NCI-H1048 (cell line): ENCODE data around the gene HSBP1.
A peak's percentile ranks its signal among the peaks of the same experiment; 100 is the strongest.

ENCODE experiments used
- DNase-seq: peaks from one replicate; lab custom pipeline; 2025; lab: John Stamatoyannopoulos, UW

Gene HSBP1

DNA sequence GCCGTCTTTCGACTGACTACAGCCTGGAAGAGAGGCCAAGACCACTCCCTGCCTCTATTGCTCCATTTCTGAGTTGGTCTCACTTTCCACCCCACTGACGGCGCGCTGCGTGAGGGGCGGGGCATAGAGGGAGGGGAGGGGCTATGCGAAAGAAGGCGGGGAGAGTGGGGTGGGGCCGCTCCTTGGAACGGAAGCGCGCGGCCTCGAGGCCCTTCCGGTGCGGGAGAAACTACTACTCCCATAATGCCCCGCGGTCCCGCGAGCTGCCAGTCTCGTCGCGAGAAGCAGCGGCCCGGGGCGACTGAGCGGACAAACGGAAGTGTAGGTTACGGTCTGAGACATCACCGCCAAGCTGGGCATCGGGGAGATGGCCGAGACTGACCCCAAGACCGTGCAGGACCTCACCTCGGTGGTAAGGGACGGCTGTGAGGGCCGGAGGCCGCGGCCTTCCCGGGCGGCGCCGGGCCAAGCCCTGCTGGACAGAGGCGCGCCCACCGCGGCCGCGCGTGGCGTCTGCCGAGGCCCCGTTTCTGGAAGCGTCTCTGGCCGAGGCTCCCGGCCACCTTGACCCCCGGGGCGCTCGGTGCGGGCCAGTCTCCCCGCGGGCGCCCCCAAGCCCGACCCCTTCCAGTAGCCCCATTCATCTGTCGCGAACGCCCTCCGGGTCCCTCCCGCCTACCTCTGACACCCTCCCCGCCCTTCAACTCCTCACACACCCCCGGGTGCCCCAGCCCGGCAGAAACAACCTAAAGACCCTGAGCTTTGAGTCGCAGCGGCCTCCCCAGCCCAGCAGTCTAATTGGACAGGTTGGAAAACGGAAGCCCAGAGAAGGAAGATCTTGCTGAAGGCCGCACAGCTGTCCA, at the start of gene HSBP1:
Gene HSBP1 (plus strand): TSS at position 269 of the 863 bp plus-strand sequence. CDS start 99 bp downstream, at position 368.
- DNase-seq, result peak; percentile 57

DNA sequence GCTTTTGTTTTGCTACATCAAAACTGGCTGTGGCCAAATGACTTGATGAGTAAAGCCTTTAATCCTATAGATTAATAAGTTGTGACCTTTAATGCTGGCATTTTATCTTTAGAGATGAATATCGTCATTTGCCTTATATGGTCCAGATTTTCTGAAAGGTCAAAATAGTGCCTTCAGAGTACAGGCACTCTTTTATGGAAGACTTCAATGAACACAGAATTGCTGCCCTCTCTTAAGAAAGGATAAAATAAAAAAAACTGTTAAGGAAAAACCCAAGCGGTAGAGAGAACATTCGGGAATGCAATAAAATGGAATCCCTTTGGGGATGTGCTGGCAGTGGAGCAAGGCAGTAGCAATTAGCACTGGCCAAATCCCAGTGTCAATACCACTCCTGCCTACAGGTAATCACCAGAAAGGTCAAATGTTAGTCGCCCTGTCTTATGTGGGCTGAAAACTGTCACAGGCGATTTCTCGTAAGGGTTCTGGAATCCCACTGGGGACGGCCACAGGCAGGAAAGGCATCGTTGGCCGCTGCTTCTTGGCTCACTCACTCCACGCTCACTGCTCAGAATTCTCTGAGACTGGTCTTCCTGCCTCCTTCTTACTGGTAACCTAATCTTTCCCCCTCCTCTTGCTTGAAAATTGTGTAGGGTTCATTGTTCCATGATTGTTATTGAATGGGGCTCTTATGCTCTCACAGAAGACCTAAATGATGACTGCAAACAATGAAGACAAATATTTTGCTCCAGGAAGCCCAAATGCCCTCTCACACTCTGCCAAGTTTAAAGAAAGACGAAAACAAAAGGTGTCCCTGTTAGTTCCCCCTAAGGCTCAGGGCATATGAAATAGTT, 45.4 kb upstream of the HSBP1 start:
- DNase-seq, result no peak

DNA sequence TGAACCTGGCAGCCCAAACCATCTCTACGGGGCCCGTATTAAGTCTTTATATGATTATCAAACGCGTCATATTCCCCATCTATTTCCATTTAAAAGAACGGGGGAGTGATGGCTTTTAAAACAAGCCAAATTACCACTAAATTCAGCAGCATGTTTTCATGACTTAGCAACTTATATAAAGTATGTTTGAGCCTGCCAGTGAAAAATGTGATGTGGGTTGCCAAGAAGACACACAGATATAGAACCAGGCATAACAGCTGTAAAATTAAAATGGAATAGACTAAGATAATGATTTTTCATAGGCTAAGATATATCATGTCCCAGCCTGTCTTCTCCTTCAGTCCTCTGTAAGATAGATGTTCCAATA, 44.8 kb upstream of the HSBP1 start:
- no peak for DNase-seq

DNA sequence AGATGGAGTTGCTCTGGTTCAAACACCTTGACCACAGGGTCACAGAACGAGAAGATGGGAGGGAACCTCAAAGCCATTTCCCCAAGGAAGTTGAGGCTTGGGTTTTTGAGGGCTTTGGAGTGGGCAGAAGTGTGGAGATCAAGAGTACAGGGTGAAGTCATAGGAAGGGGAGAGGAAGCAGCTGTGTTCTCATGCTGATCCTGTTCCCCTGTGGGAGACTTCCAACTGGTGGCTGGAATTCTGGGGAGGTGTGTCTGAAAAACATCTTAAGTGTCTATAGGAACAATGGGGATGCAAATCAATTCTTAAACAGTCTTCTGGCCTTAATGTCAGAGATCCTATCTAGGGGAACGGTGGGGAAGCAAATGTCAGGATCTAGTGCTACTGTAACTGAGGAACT, 38.8 kb upstream of the HSBP1 start:
- no peak for DNase-seq

DNA sequence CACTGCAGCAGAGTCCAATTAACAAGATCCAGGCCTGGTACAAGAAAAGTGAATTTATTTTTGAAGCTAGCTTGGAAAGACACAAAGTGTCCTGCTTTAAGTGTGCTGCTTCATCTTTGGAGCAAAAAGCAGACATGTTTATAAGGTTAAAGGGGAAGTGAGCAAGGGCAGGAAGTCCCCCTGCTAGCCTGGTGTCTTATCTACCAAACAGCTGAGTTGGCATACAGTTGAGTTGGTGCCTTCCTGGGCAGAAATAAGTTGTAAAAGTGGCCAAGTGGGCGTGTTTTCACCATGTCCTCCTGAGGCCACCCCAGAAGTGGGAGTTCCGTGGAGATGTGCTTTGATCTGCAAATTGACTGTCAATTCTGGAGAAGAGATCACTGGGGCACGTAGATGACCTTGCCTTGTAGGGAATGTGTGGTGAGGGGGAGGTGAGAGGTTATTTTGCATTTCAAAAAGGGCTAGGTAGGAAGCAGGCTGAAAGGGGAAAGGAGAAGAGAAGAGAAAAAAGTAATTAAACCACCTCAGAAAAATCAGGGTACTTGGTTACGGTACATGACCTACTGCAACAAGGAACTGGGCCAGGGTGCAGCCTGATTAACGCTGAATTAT, 38.3 kb upstream of the HSBP1 start:
- DNase-seq, result no peak

DNA sequence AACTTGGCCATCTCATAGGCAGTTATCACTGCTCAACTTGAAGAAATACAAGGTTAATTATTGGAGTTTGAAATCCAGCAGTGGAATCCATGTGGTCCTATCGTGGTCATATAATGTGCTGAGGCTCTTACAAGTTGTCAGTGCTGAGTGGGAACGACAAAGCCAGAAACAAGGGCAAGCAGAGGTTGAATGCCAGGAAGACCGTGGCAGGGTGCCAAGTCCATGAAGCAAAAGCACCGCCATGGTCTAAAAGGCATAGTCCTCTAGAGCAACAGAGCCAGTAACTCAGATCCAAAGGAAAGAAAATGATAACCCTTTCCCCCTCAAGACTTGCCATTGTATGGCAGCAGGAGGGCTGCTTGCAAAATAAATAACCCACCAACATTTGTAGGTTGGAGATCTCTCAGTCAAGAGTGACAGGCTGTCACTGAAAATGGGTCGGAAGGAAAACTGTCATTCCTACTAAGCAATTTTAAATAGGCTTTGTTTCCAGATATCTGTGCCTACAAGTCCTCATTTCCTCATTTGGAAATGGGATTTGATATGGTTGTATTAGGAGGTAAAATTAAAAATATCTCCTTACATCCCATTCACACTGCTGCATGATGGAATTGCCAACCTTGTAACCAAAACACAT, 36.4 kb upstream of the HSBP1 start:
- DNase-seq, result no peak

DNA sequence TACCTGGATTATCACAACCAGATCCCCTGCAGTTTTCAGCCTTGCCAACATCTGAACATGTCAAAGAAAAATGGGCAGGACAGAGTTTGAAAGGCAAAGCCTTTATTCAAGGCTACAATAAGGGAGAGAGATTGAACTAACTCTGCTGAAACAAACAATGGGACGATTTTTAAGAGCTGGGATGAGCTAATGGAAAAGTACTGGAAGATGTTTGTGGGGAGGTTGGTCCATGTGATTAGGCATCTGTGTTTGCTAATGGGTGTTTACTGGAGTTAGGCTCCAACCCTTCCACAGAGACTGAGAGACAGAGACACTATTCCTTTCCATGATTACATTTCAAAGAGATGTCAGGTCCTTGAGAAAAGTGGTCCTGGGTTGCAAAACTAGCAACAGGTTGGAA, 35.0 kb upstream of the HSBP1 start:
- no peak for DNase-seq

DNA sequence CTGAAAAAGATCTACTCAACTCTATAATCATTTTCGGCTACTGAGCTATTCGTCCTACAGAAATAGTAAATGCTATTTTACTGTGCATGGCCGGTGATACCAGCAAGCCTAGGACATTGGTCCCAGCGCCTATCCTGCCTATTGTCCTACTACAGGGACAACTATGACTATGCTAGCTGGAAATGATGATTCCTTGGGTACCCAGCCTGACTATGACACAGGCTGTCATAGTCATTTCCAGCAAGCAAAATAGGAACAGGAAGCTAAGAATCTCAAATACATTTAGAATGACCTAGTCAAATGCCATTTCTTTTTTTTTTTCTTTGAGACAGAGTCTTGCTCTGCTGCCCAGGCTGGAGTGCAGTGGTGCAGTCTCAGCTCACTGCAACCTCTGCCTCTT, 33.7 kb upstream of the HSBP1 start:
- DNase-seq, result no peak

DNA sequence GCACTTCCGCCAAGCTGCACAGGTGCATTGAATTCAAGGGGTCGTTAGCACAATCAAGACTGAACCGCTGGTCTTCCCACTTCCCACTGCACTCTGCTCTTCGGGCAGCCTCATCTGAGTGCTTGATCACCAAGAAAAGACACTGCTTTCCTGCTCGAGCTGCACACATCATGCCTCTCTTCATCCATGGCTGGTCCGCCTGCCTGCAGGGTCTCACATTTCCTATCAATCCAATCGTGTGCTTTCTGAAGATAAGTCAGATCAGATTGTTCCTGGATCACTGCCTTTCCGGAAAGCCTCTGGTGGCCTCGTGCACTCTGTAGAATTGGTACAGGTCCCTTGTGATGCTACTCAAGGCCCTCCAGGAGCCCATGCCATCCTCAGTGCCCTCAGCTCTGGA, 30.8 kb upstream of the HSBP1 start:
- DNase-seq, result no peak

DNA sequence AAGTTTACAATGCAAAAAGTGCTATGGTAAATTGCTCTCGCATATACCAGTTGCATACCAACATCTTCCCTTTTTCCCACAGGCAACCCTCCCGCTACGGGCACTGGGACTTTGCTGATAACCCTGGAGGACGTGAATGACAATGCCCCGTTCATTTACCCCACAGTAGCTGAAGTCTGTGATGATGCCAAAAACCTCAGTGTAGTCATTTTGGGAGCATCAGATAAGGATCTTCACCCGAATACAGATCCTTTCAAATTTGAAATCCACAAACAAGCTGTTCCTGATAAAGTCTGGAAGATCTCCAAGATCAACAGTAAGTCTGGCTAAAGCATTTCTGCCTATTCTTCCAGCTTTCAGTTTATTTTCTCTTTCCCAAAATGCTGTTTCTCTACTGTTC, 27.9 kb upstream of the HSBP1 start:
- DNase-seq, result no peak

DNA sequence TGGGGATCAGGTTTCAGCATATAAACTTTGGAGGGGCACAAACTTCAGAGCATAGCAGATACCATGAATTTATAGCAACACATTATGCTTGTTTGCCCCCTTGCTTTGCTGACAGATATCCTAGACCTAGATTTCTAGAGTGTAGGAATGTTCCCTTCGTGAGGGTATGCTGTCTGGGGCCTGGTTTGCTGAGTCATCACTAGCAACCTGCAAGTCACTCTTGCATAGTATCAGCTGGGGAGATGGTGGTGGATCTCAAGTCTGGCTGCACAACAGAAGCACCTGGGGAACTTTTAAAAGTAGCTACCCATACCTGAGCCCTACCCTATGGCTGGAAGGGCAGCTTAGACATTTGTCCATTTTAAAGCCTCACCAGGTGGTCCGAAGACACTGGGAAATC, 22.3 kb upstream of the HSBP1 start:
- no peak for DNase-seq

DNA sequence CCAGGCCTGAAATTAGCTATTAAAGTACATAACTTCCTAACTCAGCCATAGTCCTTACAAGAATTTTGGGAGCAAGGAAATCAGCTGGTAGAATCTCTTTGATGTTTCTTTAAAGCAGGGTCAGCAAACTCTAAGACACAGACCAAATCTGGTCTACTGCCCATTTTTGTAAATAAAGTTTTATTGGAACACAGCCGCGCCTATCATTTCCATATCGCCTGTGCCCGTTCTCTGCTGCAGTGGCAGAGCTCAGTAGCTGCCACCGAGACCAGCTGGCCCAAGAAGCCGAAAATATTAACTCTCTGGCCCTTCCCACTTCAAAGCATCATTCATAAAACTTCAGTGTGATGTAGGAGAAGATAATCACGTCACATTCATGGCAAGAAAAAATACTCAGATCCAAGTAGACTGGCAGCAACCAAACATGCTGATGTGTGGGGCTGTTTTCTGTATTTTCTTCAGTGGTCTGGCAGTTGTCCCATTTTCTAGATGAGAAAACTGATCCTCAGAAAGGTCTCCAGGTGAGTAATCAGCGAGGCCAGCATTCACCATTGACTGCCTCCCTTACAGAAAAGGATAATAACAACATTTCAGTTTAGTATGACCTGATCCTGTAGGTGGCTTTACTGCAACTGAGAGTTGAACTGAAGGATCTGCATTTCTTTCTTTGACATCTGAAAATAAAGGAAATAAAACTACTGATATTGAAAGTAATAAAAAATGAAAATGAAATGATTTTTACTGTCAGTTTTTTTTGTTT, 18.0 kb upstream of the HSBP1 start:
- no peak for DNase-seq

DNA sequence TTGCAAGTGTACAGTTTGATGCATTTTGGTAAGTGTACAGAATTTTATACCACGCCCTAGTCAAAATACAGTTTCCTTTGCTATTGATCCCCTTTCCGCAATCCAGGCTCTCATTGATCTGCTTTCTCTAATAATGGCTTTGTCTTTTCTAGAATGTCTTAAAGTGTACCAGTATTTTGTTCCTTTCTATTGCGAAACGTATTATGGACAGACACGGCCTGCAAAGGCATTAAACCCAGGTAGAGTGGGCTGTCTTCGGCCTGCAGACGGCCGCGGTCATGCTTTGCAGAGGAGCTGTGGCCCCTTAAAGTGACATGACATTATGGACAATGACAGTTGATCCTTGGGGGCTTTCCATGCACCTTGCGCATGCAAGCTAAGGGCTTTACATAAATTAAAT, 15.9 kb upstream of the HSBP1 start:
- no peak for DNase-seq

DNA sequence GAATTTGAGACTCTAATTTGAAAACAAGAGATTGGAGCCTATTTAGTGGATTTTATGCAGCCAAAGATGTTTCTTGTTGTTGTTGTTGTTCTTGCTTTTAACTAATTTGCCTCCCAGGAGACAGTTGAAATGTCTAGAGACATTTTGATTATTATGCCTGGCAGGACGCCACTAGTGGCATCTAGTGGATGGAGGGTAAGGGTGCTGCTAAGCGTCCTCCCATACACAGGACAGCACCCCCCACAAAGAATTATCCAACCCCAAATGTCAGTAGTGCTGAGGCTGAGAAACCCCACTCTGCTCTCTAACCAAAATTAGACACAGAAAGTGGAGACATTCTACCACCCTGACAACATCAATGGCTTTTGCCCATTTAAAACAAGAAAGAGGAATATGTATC, 15.4 kb upstream of the HSBP1 start:
- no peak for DNase-seq

DNA sequence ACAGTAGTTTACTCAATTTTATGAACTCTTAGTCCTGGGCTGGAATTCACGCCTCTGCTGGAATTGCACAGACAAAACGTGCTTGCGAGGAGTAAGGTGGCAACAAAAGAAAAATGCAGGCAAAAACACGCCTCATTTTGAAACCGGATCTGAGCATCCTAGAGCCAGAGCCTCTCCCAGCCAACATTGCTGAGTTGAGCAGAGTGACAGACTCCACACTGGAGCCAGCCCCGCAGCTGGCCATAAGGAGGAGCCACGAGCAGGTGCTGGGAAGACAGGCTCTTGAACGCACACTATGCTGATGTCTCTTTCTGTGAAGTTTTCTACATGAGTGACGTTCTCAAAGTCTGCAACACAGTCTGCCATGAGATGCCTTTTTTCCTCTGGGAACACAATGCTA, 14.6 kb upstream of the HSBP1 start:
- DNase-seq, result no peak

DNA sequence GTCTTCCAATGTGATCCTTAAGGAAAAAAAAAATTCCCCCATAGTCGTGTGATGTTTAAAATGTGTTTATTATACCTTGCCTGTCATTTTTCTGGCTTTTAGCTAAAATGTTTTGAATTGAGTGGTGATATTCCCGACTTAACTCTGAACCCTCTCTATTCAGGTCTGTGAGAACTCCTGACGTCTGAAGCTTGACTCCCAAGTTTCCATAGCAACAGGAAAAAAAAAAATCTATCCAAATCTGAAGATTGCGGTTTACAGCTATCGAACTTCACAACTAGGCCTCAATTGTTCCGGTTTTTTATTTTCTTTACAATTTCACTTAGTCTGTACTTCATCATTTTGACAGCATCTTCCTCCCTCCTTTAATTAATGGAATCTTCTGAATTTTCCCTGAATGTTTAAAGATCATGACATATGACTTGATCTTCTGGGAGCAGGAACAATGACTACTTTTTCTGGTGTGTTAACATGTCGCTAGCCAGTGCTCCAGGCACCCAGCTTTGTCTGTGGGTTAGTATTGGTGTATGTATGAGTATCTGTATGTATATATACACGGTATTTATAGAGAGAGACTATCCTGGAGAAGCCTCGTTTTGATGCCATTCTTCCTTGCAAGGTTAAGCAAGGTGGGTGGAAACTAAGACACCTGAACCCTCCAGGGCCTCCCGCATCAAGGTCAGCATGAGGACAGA, 12.8 kb upstream of the HSBP1 start:
- DNase-seq, result no peak

DNA sequence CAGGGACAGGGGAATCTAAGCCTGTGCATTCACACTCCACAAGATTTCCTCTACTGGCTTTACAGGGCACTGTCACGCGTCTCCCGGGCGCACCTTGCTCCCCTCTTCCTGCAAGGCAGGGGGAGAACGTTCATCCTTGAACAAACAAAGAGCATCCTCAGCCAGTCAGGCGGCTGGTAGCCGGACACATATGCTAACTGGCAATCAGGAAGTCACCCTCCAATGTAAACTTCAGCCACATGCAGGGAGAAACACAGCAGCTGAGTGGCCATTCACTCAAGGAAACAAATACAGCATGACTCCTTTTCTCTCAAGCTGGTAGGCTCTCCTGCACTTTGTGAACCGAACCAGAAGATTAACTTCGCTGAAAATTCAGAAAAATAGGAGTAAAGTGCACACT, 10.8 kb upstream of the HSBP1 start:
- DNase-seq, result no peak

DNA sequence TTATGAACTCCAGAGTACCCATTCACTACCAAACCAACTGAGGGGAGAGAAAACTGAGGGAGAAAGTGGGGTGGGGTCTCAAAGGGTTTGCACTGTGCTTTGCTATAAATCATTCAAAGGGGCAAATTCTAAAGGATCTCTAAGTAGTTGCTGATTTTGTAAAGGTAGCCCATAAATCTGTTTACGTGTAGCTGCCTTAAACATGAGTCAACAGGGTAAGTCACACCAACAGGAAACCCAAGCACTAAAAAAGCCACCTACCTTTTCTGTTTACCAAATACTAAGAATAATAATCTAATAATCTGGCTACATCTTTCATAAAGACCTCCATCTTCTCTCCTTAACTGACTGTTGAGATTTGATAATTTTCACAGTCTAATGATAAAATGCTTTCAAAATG, 8.4 kb upstream of the HSBP1 start:
- no peak for DNase-seq

DNA sequence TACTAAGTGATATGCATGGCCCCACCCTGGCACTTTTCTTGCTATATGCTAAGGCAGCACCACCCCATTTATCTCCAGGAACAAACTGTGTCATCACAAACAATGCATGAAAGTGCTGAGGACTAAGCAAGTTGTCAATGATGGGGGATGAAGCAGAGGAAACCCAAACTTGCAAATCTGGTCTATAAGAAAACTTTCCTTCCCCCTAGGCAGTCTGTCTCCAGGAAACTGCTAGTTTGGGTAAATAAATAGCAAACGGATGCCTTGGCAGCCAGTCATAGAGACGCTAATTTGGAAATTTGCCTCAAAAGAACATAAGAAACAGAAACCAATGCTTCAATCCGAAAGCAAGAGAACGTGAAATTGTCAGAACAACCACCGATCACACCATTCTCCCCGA, 5.6 kb upstream of the HSBP1 start:
- no peak for DNase-seq

DNA sequence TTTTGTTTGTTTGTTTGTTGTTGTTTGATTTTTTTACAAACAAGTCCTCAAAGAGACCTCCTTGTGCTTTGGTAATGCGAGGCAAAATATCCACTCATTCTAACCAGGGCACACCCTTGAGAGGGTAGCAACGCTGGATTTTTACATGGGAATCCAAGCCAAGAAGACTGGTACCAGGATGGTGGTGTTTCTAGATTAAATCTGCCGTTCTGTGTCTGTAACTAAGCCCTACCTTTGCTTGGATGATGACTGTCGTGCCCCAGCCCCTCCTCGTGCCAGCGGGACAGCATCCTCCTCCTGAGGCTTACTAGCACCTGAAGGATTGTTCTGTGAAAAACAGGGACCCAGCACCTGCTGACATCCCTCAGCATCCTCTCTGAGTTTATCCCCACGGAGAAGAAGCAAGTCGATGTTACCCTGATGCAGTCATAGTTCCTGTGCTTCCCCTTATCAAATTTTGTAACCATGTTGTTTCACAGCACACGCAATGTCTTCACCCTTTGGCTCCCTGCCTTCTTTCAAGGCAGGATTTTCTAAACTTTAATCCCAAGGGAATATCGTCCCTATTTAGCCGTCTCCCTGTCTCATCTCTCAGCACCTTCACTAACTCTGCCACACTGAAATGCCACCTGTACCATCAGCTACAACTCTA, 5.1 kb upstream of the HSBP1 start:
- DNase-seq, result no peak

DNA sequence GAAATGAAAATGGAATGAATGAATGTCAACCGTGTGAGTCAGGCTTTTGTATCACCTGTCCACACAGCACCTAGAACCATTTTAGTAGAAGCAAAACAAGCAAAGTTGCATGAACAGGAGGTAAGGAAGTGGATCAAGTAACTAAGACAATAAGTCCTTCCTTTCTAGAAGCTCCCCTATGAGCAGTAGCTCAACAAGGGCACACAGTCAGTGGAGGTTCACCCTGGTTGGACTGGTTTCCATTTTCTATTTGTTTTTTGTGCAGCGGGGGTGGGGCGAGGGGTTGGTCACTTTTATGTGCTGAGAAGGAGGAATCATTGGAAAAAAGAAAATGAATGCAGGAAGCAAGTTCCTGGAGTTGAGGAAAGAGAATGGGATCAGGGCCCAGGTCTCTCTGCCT, 4.0 kb upstream of the HSBP1 start:
- DNase-seq, result no peak
